Astrocyte (in vitro differentiated cells and primary cell): Measurements from ENCODE around the gene CDK5R1. TPM values are rescaled to one million over a fixed set of nuclear protein-coding genes. Genes with fewer than 3 reads are reported as not detected.

ENCODE experiments used
- DNase-seq: peaks from one replicate; pipeline ENCODE4 v3.0.0-alpha.2; 2010; ENCODE audit warnings: low read depth
- FAIRE-seq: peaks from 2 replicates; lab custom pipeline; 2011; peaks lifted over from hg19 to GRCh38; lab: Jason Lieb, UNC
- H2AFZ ChIP-seq: 2 replicates; pipeline ENCODE4 v1.6.0; 2012; ENCODE audit warnings: low read depth, low read length, inconsistent platforms
- H3K27ac ChIP-seq: 2 replicates; pipeline ENCODE4 v1.5.1; 2011; ENCODE audit warnings: low read depth, low read length, inconsistent platforms
- H3K27me3 ChIP-seq: 2 replicates; pipeline ENCODE4 v1.6.0; 2011; ENCODE audit warnings: low read length, inconsistent platforms; ENCODE audit not compliant: insufficient read depth
- H3K36me3 ChIP-seq: 2 replicates; pipeline ENCODE4 v1.5.1; 2011; ENCODE audit warnings: low read length, inconsistent platforms; ENCODE audit not compliant: insufficient read depth
- H3K4me1 ChIP-seq: 2 replicates; pipeline ENCODE4 v1.5.1; 2011; ENCODE audit warnings: low read length, inconsistent platforms; ENCODE audit not compliant: insufficient read depth
- H3K4me2 ChIP-seq: 2 replicates; pipeline ENCODE4 v1.6.0; 2012; ENCODE audit warnings: low read length, inconsistent platforms
- H3K4me3 ChIP-seq: 2 replicates; pipeline ENCODE4 v1.5.1; 2011; ENCODE audit warnings: low read depth, mild to moderate bottlenecking, low read length, inconsistent platforms; ENCODE audit not compliant: insufficient read depth
- H3K79me2 ChIP-seq: 2 replicates; pipeline ENCODE4 v1.6.0; 2012; ENCODE audit warnings: mild to moderate bottlenecking, low read length, inconsistent platforms; ENCODE audit not compliant: insufficient read depth
- H3K9ac ChIP-seq: 2 replicates; pipeline ENCODE4 v1.6.0; 2012; ENCODE audit warnings: mild to moderate bottlenecking, low read length, inconsistent platforms
- H3K9me3 ChIP-seq: 2 replicates; pipeline ENCODE4 v1.5.1; 2012; ENCODE audit warnings: low read depth, mild to moderate bottlenecking, low read length, inconsistent platforms; ENCODE audit not compliant: insufficient read depth
- H4K20me1 ChIP-seq: 2 replicates; pipeline ENCODE4 v1.6.0; 2012; ENCODE audit warnings: low read length, inconsistent platforms; ENCODE audit not compliant: insufficient read depth
- H3K27ac Mint-ChIP-seq: one replicate; pipeline ENCODE4 v1.8.0; 2021; ENCODE audit warnings: mild to moderate bottlenecking, mixed read lengths; ENCODE audit not compliant: unreplicated experiment
- H3K27me3 Mint-ChIP-seq: one replicate; pipeline ENCODE4 v1.8.0; 2021; ENCODE audit warnings: low read depth, mixed read lengths; ENCODE audit not compliant: unreplicated experiment
- H3K36me3 Mint-ChIP-seq: one replicate; pipeline ENCODE4 v1.8.0; 2021; ENCODE audit warnings: low read depth, mixed read lengths; ENCODE audit not compliant: unreplicated experiment
- H3K4me1 Mint-ChIP-seq: one replicate; pipeline ENCODE4 v1.8.0; 2021; ENCODE audit warnings: low read depth, mixed read lengths; ENCODE audit not compliant: unreplicated experiment
- H3K4me3 Mint-ChIP-seq: one replicate; pipeline ENCODE4 v1.8.0; 2021; ENCODE audit warnings: mild to moderate bottlenecking, moderate library complexity, mixed read lengths; ENCODE audit not compliant: unreplicated experiment
- H3K9me3 Mint-ChIP-seq: one replicate; pipeline ENCODE4 v1.8.0; 2021; ENCODE audit warnings: mild to moderate bottlenecking, mixed read lengths; ENCODE audit not compliant: unreplicated experiment
- EZH2 ChIP-seq: IDR thresholded peaks from 2 replicates; pipeline ENCODE4 v1.6.1; 2012; ENCODE audit warnings: mild to moderate bottlenecking, low read length, inconsistent platforms; ENCODE audit not compliant: insufficient read depth
- total RNA-seq: library from RNA; stranded (reverse); gene quantifications from 2 replicates; pipeline ENCODE4 v1.2.1, GENCODE V29; 2021
- TF ChIP-seq, protein P1 (sequence below): IDR thresholded peaks from 2 replicates; pipeline ENCODE4 v1.5.1; 2011; ENCODE audit warnings: low read depth, mild to moderate bottlenecking, inconsistent platforms, low read length, moderate library complexity; ENCODE audit not compliant: insufficient read depth

The CDK5R1 gene
- total RNA-seq, 1 donor from 2014 or later: 7.6 TPM

DNA sequence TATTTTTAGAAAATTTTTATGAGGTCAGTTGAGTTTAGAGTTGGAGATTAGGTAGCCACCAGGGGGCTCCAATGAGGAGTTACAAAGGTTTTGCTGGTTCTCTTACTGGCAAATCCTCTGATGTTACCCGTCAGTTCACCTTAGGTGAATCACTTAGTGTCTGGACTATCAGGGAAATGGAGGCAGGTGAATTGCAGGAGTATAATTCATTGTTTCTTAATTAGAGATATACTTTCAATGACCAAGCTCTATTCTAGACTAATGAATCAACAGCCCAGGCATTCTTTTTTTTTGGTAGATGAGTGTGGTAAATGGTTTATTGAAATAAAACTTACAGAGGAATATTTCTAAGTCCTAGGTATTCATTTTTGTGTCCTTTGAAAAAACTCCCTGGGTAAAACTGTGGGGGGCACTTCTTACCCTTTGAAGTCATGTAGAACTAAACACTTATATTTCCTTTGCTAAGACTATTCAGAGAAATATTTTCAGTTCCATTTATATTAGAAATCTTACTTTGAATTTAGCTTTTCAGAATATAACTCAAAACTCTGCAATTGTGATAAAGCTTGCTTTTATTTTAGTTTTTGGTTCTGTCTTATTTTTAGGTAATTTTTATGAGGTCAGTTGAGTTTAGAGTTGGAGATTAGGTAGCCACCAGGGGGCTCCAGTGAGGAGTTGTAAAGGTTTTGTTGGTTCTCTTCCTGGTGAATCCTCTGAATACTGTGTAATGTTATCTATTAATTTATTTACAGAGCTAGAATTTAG is 24.8 kb upstream of the CDK5R1 start:
- TF ChIP-seq, protein P1, sequence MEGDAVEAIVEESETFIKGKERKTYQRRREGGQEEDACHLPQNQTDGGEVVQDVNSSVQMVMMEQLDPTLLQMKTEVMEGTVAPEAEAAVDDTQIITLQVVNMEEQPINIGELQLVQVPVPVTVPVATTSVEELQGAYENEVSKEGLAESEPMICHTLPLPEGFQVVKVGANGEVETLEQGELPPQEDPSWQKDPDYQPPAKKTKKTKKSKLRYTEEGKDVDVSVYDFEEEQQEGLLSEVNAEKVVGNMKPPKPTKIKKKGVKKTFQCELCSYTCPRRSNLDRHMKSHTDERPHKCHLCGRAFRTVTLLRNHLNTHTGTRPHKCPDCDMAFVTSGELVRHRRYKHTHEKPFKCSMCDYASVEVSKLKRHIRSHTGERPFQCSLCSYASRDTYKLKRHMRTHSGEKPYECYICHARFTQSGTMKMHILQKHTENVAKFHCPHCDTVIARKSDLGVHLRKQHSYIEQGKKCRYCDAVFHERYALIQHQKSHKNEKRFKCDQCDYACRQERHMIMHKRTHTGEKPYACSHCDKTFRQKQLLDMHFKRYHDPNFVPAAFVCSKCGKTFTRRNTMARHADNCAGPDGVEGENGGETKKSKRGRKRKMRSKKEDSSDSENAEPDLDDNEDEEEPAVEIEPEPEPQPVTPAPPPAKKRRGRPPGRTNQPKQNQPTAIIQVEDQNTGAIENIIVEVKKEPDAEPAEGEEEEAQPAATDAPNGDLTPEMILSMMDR: peak; percentile 76
- no peak for TF ChIP-seq EZH2
- H3K27ac ChIP-seq: no peak overlapping the region
- no peak overlapping the region for H3K4me3 ChIP-seq
- Mint-ChIP-seq H3K27me3 (no peaks in the 10 kb centered on the region), H3K4me1 (peaks cover 9% of the 10 kb centered on the region), H3K27ac (no peak overlapping the region), H3K36me3 (peaks cover 11% of the 10 kb centered on the region), H3K9me3 (no peaks in the 10 kb centered on the region), H3K4me3 (no peak overlapping the region)
- H3K9ac ChIP-seq: no peak overlapping the region
- peaks cover 36% of the 10 kb centered on the region for H3K36me3 ChIP-seq
- H3K9me3 ChIP-seq: no peaks in the 10 kb centered on the region
- DNase-seq (peak; percentile 36), FAIRE-seq (no peak)
- H3K79me2 ChIP-seq: peaks cover 63% of the 10 kb centered on the region
- no peaks in the 10 kb centered on the region for H3K27me3 ChIP-seq
- H3K4me1 ChIP-seq: no peaks in the 10 kb centered on the region
- H3K4me2 ChIP-seq: no peak overlapping the region
- H4K20me1 ChIP-seq: peaks cover 80% of the 10 kb centered on the region
- H2AFZ ChIP-seq: no peak overlapping the region

DNA sequence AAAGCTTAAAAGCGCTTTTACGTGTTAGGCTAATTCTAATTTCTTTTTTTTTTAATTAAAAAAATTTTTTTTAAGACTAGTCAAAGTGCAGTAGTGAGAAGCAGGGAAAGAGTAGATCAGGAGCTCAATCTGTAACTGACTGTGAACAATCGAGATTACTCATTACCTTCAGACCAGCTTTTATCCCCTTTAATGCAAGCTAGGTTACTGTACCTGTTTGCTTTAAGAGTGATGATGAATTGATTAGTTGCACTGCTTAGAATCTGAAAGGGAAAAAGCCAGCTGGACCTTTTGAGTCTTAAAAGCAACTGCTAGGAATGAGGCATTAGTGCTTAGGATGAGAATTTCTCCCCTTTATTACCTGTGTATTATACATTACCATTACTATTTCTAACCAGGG is 23.5 kb upstream of the CDK5R1 start:
- H4K20me1 ChIP-seq: peaks cover 77% of the 10 kb centered on the region
- H3K79me2 ChIP-seq: peaks cover 62% of the 10 kb centered on the region
- H3K9me3 Mint-ChIP-seq: no peaks in the 10 kb centered on the region
- H3K36me3 ChIP-seq: peaks cover 41% of the 10 kb centered on the region
- no peak overlapping the region for H3K4me3 ChIP-seq
- FAIRE-seq (no peak), DNase-seq (no peak)
- TF ChIP-seq EZH2: no peak
- TF ChIP-seq, protein P1: no peak
- H3K4me1 Mint-ChIP-seq: peaks cover 6% of the 10 kb centered on the region
- no peaks in the 10 kb centered on the region for H3K27me3 Mint-ChIP-seq
- no peak overlapping the region for H3K9ac ChIP-seq
- no peak overlapping the region for H2AFZ ChIP-seq
- no peak overlapping the region for H3K4me2 ChIP-seq
- no peak overlapping the region for H3K27ac ChIP-seq
- H3K27me3 ChIP-seq: no peaks in the 10 kb centered on the region
- no peak overlapping the region for H3K4me3 Mint-ChIP-seq
- H3K4me1 ChIP-seq: no peaks in the 10 kb centered on the region
- no peaks in the 10 kb centered on the region for H3K9me3 ChIP-seq
- no peak overlapping the region for H3K27ac Mint-ChIP-seq
- peaks cover 18% of the 10 kb centered on the region for H3K36me3 Mint-ChIP-seq

DNA sequence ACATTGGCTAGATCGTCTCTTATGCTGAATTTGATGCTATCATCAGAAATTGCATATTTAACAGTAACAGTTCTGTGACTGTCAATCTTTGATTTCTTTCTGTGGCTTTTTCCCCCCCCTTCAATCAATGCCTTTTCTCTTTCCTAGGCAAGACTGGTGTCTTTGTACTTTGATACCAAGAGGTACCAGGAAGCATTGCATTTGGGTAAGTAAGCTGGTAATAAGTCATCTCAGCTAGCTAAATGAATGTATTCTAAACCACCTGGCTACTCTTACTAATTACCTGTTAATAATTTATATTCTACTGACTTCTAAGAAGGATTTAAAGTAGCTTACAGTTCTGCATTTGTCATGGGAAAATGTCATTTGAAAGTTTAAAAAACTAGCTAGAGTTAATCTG is 22.4 kb upstream of the CDK5R1 start:
- H3K9me3 ChIP-seq: no peaks in the 10 kb centered on the region
- H3K36me3 ChIP-seq: peaks cover 45% of the 10 kb centered on the region
- H3K4me1 Mint-ChIP-seq: peaks cover 2% of the 10 kb centered on the region
- no peak overlapping the region for H3K4me3 Mint-ChIP-seq
- no peak overlapping the region for H2AFZ ChIP-seq
- H3K9me3 Mint-ChIP-seq: no peaks in the 10 kb centered on the region
- FAIRE-seq (no peak), DNase-seq (no peak)
- no peak overlapping the region for H3K4me2 ChIP-seq
- no peak overlapping the region for H3K4me3 ChIP-seq
- peaks cover 80% of the 10 kb centered on the region for H4K20me1 ChIP-seq
- peaks cover 15% of the 10 kb centered on the region for H3K36me3 Mint-ChIP-seq
- no peaks in the 10 kb centered on the region for H3K4me1 ChIP-seq
- no peak overlapping the region for H3K27ac Mint-ChIP-seq
- peaks cover 60% of the 10 kb centered on the region for H3K79me2 ChIP-seq
- no peaks in the 10 kb centered on the region for H3K27me3 ChIP-seq
- H3K27ac ChIP-seq: no peak overlapping the region
- H3K9ac ChIP-seq: no peak overlapping the region
- no peaks in the 10 kb centered on the region for H3K27me3 Mint-ChIP-seq
- TF ChIP-seq EZH2: no peak
- TF ChIP-seq, protein P1: no peak
